GM23248 (cell line): ENCODE data around the gene NUBPL.

Experiments
- EZH2 ChIP-seq: fragments of 200-600 bp; sonication (generic); IDR thresholded peaks from 2 replicates; pipeline ENCODE4 v1.6.1; 2018; ENCODE audit warnings: antibody characterized with exemption, mild to moderate bottlenecking; ENCODE audit not compliant: insufficient read depth, poor library complexity, severe bottlenecking
- EZH2phosphoT487 ChIP-seq: fragments of 200-600 bp; sonication (generic); IDR thresholded peaks from 2 replicates; pipeline ENCODE4 v1.6.1; 2018; ENCODE audit warnings: antibody characterized with exemption, moderate library complexity, mild to moderate bottlenecking, low read depth; ENCODE audit not compliant: insufficient read depth

DNA sequence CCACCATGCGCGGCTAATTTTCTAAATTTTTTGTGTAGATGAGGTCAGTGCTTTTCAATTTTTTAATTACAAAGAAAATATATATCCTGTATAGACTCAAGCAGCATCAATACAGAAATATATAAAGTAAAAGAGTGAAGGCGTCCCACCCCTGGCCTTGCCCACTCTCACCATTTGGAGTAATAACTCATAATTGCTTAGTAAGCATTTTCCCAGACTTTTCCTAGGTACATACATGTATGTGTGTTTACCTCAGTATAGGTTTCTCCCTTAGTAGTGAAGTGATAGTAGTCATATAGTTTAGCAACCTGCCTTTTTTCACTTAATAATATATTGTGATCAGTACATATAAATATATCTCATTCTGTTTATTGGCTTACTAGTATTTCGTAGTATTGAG, 200.1 kb downstream of the NUBPL start:
- TF ChIP-seq EZH2 (no peak), EZH2phosphoT487 (no peak)
